ENCODE measurements around the gene ELK3. TPM values are rescaled to one million over a fixed set of nuclear protein-coding genes. Genes with fewer than 3 reads are reported as not detected.

The ELK3 gene
- polyA plus RNA-seq, 6 donors from 2014 or later: 12.1 to 20.9 (median 14.8) TPM

DNA sequence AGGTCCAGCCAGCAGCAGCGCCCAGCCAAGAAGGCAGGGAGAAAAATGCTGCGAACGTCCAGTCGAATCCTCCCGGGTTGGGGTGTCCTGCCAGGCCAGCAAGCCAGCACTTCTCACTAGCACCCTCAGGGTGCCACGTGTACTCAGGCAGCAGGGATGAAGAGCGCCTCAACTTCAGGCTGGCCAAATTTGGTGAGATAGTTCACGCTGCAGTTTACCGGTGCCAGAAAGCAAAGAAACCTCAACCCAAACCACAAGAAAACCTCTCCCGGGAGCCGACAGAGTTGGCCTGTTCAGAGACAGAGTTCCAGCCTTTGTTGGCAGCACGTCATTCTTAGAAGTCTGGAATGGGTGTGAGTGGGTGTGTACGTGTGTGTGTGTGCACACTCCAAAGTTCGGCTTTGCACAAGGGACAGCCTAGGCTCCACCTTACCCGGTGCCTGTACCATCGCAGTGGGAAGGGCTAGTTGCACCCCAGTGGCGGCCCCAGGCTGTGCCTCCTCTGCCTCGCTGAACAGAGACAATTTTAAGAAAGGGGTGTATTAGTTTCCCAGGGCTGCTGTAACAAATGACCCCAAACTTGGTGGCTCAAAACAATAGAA, 42.1 kb downstream of the ELK3 start:
- H3K4me1 Mint-ChIP-seq: peaks cover 31 to 41% (median 32%) of the 10 kb centered on the region in 3 donors
- ATAC-seq (ENCODE audit: low read depth in 2 of 2): no peak
- no peaks in the 10 kb centered on the region for H3K27me3 Mint-ChIP-seq
- H3K36me3 Mint-ChIP-seq: peaks cover 8 to 9% of the 10 kb centered on the region in 2 donors
- no peak for DNase-seq
- H3K9me3 Mint-ChIP-seq: no peaks in the 10 kb centered on the region
- peak overlapping the region in 1 of 8 donors; percentile 72 for H3K4me3 Mint-ChIP-seq
- peak overlapping the region in 2 of 6 donors; percentile 59 to 76 for H3K27ac Mint-ChIP-seq

DNA sequence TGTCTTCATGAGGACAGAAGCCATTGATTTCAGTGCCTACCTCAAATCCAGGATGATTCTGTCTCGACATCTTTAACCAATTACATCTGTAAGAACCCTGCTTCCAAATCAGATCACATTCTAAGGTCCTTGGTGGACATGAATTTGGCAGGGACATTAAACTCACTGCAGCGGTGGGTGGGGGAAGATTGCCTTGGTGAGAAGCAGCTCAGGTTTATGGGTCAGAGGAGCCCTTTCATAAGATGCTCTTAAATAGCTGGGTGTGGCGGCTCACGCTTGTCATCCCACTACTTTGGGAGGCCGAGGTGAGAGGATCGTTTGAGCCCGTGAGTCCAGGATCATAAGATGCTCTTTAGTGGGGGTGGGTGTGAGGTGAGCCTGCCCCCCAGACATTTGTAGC, 42.9 kb downstream of the ELK3 start:
- Mint-ChIP-seq H3K9me3 (no peaks in the 10 kb centered on the region), H3K4me1 (peaks cover 28 to 36% (median 34%) of the 10 kb centered on the region in 3 donors), H3K27me3 (no peaks in the 10 kb centered on the region), H3K4me3 (peak overlapping the region in 1 of 8 donors; percentile 15), H3K36me3 (peaks cover 3 to 8% of the 10 kb centered on the region in 2 donors), H3K27ac (peak overlapping the region in 5 of 6 donors; percentile 5 to 91 (median 52))
- no peak for DNase-seq
- ATAC-seq (ENCODE audit: low read depth in 2 of 2): no peak

DNA sequence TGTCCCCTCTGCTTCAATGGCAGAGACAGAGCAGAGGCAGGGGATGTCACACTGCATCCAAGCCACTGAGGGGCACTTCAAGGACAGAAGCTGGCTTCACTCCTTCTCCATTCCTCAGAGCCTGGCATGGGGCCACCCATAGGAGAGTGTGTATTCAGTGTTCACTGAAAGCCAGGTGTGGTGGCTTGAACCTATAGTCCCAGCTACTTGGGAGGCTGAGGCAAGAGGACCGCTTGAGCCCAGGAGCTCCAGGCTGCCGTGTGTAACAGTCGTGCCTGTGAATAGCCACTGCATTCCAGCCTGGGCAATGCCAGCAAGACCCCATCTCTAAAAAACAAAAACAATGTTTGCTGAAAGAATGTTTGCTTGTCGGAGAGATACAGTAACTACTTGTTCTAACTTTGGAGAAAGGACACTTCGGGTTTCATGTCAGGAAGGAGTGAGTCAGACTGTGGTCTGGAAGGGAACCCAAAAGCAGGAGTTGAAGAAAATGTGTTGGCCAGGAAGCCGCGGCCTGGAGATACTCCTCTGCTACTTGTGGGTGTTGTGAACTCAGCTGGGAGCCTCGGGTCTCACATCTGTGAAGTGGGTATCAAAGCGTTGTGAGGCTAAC, 43.4 kb downstream of the ELK3 start:
- peaks cover 0 to 8% of the 10 kb centered on the region in 2 donors for H3K36me3 Mint-ChIP-seq

DNA sequence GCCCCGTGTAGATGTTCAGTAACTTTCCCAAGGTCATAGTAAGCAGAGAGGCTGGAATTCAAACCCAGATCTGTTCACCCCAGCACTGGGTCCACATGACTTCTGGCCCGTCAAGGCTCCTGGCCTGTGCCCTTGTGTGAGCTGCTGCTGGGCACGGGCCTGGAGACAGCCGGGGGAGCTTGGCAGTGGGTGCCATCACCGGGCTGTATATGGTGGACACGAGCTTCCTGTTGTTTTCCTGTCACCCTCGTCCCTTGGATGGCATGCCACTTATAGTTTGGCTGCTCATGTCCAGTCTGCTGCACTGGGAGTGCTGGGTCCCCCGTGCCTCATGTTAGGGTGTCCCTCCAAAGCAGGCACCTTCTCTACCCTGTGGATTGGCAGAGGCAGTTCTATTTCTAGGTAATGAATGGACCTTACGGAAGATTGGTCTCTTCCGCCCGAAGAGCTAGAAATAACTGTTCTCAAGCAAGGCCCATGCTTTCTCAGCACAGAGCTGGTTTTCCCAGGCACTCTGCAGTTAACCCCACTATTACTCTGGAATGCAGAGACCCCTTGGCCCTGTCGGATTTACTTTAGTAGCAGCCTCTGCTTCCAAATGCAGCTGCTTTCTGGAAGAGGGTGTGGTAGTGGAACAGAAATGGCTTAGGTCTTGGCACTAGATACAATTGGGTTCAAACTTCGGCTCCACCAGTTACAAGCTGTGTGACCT, 44.3 kb downstream of the ELK3 start:
- Mint-ChIP-seq H3K4me3 (no peak overlapping the region), H3K9me3 (no peaks in the 10 kb centered on the region), H3K27me3 (no peaks in the 10 kb centered on the region), H3K27ac (peak overlapping the region in 3 of 6 donors; percentile 54 to 88 (median 71)), H3K4me1 (peaks cover 34 to 45% (median 36%) of the 10 kb centered on the region in 3 donors), H3K36me3 (peaks cover 0 to 15% of the 10 kb centered on the region in 2 donors)
- ATAC-seq (ENCODE audit: low read depth in 2 of 2): no peak
- no peak for DNase-seq

More for the DNA sequence above, 43.4 kb downstream of the ELK3 start:
- DNase-seq (no peak), ATAC-seq (ENCODE audit: low read depth in 2 of 2) (no peak)
- Mint-ChIP-seq H3K27me3 (no peaks in the 10 kb centered on the region), H3K27ac (peak overlapping the region; percentile 52 to 88 (median 78)), H3K9me3 (no peaks in the 10 kb centered on the region), H3K4me1 (peaks cover 28 to 39% (median 34%) of the 10 kb centered on the region in 3 donors), H3K4me3 (peak overlapping the region in 1 of 8 donors; percentile 15)

DNA sequence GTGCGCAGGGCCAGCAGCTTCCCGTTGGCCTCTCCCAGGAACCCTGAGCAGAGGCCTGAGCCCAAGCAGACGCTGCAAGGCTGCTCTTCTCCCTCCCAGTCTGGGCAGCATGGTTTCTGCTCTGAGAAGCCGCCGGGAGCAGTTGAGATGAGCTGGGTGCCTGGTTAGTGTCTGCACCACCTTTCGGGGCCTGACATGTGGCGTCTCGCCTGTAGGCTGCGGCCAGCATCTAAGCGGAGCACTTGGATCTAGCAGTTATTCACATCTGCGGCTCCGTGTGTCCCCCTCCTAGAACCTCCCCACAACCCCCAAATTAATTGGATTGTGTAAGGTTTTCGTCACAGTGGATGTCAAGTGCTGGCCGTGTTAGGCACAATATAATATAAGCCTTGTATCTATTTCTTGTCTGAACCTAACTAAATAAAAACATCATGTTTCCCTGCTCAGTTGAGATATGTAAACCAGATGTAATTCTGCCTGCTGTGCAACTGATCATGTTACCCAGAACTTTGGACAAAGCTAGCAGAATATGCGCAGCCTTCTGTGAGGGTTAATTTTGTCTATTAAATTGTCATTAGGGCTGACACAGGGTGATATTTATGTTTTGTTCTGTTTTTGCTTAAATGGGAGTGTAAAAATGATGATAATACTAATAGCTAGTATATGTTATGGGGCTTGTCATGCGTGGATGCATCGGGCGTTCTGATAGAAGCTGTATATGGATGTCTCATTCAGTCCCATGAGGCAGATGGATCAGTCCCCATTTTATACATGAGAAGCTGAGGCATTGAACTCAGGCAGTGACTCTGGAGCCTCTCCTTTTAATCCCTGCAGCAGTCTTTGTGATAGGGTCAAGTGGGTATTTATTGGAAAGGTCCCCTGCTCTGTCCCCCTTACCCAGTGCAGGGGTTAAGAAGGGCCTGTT, 45.8 kb downstream of the ELK3 start:
- ATAC-seq (ENCODE audit: low read depth in 2 of 2): no peak
- Mint-ChIP-seq H3K27me3 (no peaks in the 10 kb centered on the region), H3K36me3 (peaks cover 0 to 15% of the 10 kb centered on the region in 2 donors)

DNA sequence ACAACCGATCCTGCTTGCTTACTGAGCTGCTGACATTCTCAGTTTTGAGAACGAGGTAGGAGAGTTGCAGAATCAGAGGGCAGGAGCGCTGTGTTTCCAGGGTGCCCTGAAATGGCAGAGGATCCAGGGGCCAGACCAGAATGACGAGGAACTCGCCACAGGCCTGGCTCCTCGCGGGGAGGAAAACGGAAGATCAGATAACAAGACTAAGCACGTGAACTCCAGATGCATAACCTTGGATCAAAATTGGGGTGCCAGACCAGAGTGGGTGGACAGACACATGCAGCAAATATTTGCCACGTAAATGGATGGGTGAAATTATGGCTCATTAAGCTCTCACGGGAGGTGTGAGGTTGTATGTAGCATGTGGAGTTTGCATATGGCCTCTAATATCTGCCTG, 46.5 kb downstream of the ELK3 start:
- H3K9me3 Mint-ChIP-seq: no peaks in the 10 kb centered on the region
- peaks cover 0 to 15% of the 10 kb centered on the region in 2 donors for H3K36me3 Mint-ChIP-seq
- peaks cover 28 to 42% (median 33%) of the 10 kb centered on the region in 3 donors for H3K4me1 Mint-ChIP-seq
- H3K27me3 Mint-ChIP-seq: no peaks in the 10 kb centered on the region
- H3K27ac Mint-ChIP-seq: peak overlapping the region in 4 of 6 donors; percentile 19 to 84 (median 76)
- no peak for DNase-seq
- ATAC-seq (ENCODE audit: low read depth in 2 of 2): no peak
- peak overlapping the region in 2 of 8 donors; percentile 5 to 81 for H3K4me3 Mint-ChIP-seq

More for the DNA sequence above, 45.8 kb downstream of the ELK3 start:
- Mint-ChIP-seq H3K9me3 (no peaks in the 10 kb centered on the region), H3K4me1 (peaks cover 33 to 47% (median 33%) of the 10 kb centered on the region in 3 donors), H3K27ac (peak overlapping the region in 4 of 6 donors; percentile 8 to 82 (median 74)), H3K4me3 (peak overlapping the region in 1 of 8 donors; percentile 5)
- DNase-seq: no peak

DNA sequence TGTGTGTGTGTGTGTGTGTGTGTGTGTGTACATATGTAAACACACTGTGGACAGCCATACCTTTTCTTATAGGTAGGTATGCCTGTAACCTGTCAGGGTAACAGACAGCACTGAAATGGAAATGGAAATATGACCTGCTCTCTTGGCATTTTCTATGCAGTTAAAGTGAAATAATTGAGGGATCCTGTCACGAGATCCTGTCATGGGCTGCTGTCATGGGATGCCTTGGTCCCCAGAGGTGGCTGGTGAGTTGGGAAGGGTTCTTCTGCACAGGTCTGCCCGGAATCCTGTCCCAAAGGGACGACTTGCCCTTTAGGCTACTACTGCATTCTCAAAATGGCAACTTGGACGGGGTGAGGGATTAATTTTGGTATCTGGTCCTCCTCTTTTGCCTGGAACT, 47.3 kb downstream of the ELK3 start:
- no peak overlapping the region for H3K4me3 Mint-ChIP-seq
- H3K27me3 Mint-ChIP-seq: no peaks in the 10 kb centered on the region
- H3K9me3 Mint-ChIP-seq: no peaks in the 10 kb centered on the region
- peak overlapping the region in 4 of 6 donors; percentile 8 to 71 (median 46) for H3K27ac Mint-ChIP-seq
- H3K36me3 Mint-ChIP-seq: peaks cover 0 to 11% of the 10 kb centered on the region in 2 donors
- no peak for DNase-seq
- peaks cover 23 to 36% (median 33%) of the 10 kb centered on the region in 3 donors for H3K4me1 Mint-ChIP-seq
- no peak for ATAC-seq (ENCODE audit: low read depth in 2 of 2)

DNA sequence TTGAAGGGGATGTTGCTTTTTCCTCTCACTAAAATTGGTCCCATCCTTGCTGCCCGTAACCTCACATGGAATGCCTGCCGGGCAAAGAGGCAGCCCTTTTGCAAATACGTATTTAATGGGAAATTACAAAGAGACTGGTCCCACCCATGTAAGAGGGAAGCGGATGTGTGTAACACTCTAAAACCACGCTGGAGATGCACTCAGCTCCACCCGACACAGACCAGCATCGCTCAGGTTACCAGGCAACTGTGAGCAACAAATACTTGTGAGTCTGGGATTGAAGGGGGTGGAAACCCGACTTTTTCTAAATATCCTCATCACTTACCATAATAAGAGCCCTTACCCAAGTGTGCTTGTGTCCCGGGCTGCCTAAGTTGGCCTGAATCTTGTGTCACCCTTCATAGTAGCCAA, 47.7 kb downstream of the ELK3 start:
- no peaks in the 10 kb centered on the region for H3K27me3 Mint-ChIP-seq
- no peaks in the 10 kb centered on the region for H3K9me3 Mint-ChIP-seq
- H3K27ac Mint-ChIP-seq: peak overlapping the region in 4 of 6 donors; percentile 8 to 71 (median 46)
- no peak overlapping the region for H3K4me3 Mint-ChIP-seq
- peak in 1 of 2 donors; percentile 54 for ATAC-seq (ENCODE audit: low read depth in 2 of 2)
- H3K36me3 Mint-ChIP-seq: peaks cover 0 to 11% of the 10 kb centered on the region in 2 donors
- no peak for DNase-seq
- H3K4me1 Mint-ChIP-seq: peaks cover 19 to 31% (median 31%) of the 10 kb centered on the region in 3 donors

DNA sequence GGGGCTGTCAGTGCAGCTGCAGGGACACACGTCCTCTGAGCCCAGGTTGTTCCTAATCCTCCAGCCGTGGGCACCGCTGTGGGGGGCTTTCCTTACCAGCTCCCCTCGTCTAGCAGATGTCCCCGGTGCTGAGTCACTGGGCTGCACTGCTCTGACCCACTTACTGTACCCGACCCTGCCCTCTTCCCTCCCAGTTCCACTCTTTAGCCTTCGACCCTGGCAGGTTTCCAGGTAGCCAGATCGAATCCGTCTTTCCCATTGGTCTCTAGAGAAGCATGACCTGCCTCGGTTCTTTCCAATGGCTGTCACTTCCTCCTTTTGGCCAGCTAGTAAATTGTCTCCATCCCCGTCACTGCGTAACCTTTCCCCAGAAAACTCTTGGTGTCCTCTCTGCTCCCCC, 48.4 kb downstream of the ELK3 start:
- peak overlapping the region in 4 of 6 donors; percentile 8 to 88 (median 68) for H3K27ac Mint-ChIP-seq
- no peak overlapping the region for H3K4me3 Mint-ChIP-seq
- DNase-seq: no peak
- H3K9me3 Mint-ChIP-seq: no peaks in the 10 kb centered on the region
- H3K4me1 Mint-ChIP-seq: peaks cover 11 to 26% (median 24%) of the 10 kb centered on the region in 3 donors
- peaks cover 5 to 11% of the 10 kb centered on the region in 2 donors for H3K36me3 Mint-ChIP-seq
- H3K27me3 Mint-ChIP-seq: no peaks in the 10 kb centered on the region
- no peak for ATAC-seq (ENCODE audit: low read depth in 2 of 2)

DNA sequence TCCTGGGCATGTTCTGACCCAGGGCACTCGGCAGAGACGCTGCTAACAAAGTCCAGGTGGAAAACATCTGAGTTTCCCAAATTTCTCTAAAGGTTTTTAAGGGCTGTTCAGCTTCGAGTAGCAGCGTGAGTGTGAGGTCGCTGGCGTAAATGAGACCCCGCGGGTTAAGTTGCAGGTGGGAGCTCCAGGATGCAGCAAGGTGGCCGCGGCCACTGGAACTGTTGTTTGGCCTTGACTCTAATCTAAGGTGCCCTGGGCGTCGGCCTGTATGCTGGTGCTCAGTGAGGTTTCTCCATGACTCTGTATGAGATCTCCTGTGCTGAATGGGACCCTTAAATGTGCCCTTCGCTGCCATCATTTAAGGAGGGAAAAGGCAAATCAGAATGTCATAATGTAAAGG, 50.7 kb downstream of the ELK3 start:
- peaks cover 11% of the 10 kb centered on the region in 2 donors for H3K36me3 Mint-ChIP-seq
- DNase-seq: no peak
- peaks cover 14 to 28% (median 20%) of the 10 kb centered on the region in 3 donors for H3K4me1 Mint-ChIP-seq
- H3K4me3 Mint-ChIP-seq: no peak overlapping the region
- H3K9me3 Mint-ChIP-seq: no peaks in the 10 kb centered on the region
- no peaks in the 10 kb centered on the region for H3K27me3 Mint-ChIP-seq
- peak overlapping the region in 2 of 6 donors; percentile 34 to 66 for H3K27ac Mint-ChIP-seq
- no peak for ATAC-seq (ENCODE audit: low read depth in 2 of 2)

DNA sequence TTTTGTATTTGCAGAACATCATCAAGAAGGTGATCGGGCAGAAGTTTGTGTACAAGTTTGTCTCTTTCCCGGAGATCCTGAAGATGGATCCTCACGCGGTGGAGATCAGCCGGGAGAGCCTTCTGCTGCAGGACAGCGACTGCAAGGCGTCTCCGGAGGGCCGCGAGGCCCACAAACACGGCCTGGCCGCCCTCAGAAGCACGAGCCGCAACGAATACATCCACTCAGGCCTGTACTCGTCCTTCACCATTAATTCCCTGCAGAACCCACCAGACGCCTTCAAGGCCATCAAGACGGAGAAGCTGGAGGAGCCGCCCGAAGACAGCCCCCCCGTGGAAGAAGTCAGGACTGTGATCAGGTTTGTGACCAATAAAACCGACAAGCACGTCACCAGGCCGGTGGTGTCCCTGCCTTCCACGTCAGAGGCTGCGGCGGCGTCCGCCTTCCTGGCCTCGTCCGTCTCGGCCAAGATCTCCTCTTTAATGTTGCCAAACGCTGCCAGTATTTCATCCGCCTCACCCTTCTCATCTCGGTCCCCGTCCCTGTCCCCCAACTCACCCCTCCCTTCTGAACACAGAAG, 52.8 kb downstream of the ELK3 start:
- H3K4me1 Mint-ChIP-seq: peaks cover 21 to 31% (median 25%) of the 10 kb centered on the region in 3 donors
- DNase-seq: no peak
- no peaks in the 10 kb centered on the region for H3K9me3 Mint-ChIP-seq
- no peaks in the 10 kb centered on the region for H3K27me3 Mint-ChIP-seq
- ATAC-seq (ENCODE audit: low read depth in 2 of 2): no peak
- peaks cover 15 to 28% of the 10 kb centered on the region in 2 donors for H3K36me3 Mint-ChIP-seq
- H3K4me3 Mint-ChIP-seq: no peak overlapping the region
- H3K27ac Mint-ChIP-seq: peak overlapping the region in 1 of 6 donors; percentile 69

DNA sequence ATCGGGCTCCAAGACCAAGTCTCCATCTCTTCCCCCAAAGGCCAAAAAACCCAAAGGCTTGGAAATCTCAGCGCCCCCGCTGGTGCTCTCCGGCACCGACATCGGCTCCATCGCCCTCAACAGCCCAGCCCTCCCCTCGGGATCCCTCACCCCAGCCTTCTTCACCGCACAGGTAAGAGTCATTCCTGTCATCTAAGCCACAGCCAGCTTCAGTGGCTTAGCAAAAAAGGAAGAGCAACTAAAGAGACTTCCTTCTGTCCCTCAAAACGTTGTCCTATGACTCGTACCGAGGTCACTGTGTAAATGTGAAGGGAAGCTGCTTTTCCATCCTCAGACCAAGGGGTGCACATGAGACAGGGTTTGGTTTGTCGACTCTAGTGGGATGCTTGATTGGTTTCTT, 53.4 kb downstream of the ELK3 start:
- Mint-ChIP-seq H3K36me3 (peaks cover 20 to 34% of the 10 kb centered on the region in 2 donors), H3K27me3 (no peaks in the 10 kb centered on the region), H3K4me1 (peaks cover 21 to 27% (median 26%) of the 10 kb centered on the region in 3 donors), H3K27ac (peak overlapping the region in 2 of 6 donors; percentile 54 to 59), H3K4me3 (no peak overlapping the region), H3K9me3 (no peaks in the 10 kb centered on the region)
- ATAC-seq (ENCODE audit: low read depth in 2 of 2) (no peak), DNase-seq (no peak)

Data from naive B cell (primary cell).